SIG-M5 (cell line): Measurements from ENCODE around the gene SOAT2.
"Not testable (repeated sequence)": the region's sequence is repeated elsewhere in the genome, so short reads cannot be mapped to it uniquely, and the experiment has no call there.

ENCODE experiments used
- DNase-seq: peaks from one replicate; lab custom pipeline; 2025; lab: John Stamatoyannopoulos, UW

SOAT2 gene

GRCh38 chr12:53133722-53134121 lies 30.4 kb downstream of the SOAT2 start:
- DNase-seq: no peak

DNA sequence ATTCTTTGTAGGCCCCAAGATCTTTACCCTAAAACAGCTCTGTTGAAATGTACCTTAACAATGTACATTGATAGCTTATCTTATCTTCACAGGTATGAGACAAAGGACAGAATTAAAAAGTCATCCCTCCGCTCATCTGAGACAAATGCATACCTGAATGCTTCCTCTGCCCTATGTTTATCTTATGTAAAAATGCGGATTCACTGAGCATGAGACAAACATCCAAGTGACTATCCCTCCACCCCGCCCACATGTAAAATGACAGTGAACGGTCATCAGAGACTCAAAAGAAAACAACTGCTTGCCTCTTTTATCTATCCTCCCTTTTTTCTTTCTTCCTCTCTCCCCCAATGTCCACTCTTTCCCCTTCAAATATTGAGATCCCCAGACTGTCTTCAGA lies 40.1 kb downstream of the SOAT2 start:
- DNase-seq: no peak

GRCh38 chr12:53145383-53146260 lies 42.3 kb downstream of the SOAT2 start:
- DNase-seq: no peak

DNA sequence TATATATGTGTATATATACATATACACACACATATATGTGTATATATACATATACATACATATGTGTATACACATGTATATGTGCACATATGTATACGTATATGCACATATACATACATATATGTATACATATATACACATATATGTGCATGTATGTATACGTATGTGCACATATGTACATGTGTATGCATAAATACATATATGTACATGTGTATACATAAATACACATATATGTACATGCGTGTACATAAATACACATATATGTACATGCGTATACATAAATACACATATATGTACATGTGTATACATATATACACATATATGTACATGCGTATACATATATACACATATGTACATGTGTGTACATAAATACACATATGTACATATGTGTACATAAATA lies 43.9 kb downstream of the SOAT2 start:
- no peak for DNase-seq

DNA sequence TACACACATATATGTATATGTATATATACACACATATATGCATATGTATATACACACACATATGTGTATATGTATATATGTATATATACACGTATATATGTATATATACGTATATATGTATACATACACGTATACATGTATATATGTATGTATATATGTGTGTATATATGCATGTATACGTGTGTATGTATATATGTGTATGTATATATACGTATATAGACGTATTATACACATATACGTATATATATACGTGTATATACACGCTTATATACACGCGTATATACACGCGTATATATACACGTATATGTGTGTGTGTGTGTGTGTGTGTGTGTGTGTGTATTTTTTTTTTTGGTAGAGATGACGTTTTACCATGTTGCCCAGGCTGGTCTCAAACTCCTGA lies 44.4 kb downstream of the SOAT2 start:
- no peak for DNase-seq

- no peak for DNase-seq
Measured at GRCh38 chr12:53151039-53151438, 47.8 kb downstream of the SOAT2 start.

GRCh38 chr12:53152390-53152789 lies 49.1 kb downstream of the SOAT2 start:
- DNase-seq: no peak

- DNase-seq: peak; percentile 9
Measured at GRCh38 chr12:53159195-53159839, 56.0 kb downstream of the SOAT2 start.

DNA sequence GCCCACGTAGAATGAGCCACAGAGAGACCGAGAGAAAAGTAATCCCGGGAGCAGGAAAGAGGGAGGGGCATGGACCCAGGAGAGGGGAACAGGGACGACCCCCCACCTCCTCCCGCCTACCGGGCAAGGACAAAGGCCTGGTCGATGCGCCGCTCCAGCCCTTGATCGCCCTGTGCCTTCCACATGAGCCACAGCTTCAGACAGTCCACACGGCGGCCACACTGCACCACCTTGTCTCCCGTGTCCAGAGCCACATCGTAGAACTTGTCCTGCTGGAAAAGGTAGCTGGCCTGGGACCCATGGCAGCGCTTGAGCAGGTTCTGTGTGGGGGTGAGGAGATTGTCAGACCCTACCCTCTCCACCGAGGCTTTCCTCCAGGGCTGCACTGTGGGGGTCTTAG lies 56.7 kb downstream of the SOAT2 start:
- DNase-seq: no peak

GRCh38 chr12:53160673-53161072 lies 57.4 kb downstream of the SOAT2 start:
- no peak for DNase-seq

- no peak for DNase-seq
Measured at GRCh38 chr12:53161119-53161911, 58.0 kb downstream of the SOAT2 start.

- DNase-seq: not testable (repeated sequence)
Measured at GRCh38 chr12:53163008-53163407, 59.7 kb downstream of the SOAT2 start.

- no peak for DNase-seq
Measured at GRCh38 chr12:53166837-53167236, 63.6 kb downstream of the SOAT2 start.

DNA sequence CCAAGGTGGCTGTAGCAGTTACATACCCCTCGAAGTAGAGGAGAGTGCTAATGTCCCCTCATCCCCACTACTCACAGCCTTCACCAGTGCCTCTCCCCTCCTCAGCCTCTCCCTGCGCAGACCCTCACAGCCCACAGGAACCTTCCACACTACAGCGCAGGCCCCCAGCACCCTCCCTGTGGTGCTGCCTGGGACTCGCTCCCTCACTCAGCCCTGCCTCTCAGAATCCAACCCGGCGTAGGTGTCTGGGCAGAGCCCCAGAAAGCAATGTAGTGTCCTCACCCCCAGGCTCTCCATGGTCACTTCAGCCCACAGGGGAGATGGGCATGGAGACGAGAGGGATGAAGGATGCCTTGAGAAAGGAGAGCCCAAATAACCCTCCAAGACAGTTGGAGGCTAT lies 66.4 kb downstream of the SOAT2 start:
- no peak for DNase-seq

DNA sequence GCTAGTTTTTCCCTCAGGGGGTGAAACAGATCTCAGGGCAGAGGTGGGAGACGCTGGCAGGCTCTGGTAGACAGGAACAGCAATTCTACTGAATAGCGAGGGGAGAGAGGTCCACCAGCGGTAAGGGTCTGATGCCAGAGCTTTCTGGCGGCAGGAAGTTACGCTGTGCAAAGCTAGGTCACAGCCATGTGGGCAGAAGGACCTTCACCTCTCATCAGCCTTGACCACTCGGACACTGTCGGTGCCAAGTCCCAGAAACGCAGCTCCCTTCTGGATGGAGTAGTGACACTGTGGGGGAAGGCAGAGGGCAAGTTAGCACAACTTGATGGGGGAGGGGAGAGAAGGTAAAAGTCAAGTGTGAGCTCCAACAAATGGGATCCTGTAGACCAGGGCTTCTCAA lies 66.9 kb downstream of the SOAT2 start:
- DNase-seq: no peak

DNA sequence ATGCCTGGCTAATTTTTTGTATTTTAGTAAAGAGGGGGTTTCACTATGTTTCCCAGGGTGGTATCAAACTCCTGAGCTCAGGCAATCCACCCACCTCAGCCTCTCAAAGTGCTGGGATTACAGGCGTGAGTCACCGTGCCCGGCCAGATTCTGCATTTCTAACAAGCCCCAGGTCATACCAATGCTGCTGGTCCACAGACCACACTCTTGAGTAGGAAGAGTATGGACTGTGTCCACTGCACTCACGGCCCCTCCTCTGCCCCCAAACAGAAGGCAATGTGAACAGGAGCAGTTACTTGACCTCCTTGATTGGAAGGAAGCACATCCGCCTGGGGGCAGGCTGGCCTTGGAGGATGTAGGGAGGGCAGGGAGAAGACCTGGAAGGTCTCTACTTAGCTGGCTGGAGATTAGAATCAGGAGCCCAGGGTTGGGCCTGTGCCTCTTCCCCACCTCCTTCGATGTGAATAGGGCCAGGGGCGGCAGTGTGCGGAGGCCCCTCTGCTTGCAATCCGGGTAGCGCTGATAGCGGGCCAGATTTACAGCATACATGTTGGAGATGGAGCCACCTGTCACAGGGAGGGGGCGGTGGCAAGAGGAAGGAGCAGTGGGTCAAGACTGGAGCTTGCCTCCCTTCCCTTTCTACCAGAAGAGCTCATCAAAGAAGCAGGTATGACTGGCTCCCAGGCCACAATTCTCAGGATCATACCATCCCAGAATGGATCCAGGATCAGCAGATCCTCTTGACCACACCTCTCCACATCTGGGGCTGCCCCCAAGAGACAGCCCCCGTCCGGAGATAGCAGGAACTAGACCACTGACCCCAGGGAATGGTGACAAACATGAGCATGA lies 67.8 kb downstream of the SOAT2 start:
- DNase-seq: no peak

DNA sequence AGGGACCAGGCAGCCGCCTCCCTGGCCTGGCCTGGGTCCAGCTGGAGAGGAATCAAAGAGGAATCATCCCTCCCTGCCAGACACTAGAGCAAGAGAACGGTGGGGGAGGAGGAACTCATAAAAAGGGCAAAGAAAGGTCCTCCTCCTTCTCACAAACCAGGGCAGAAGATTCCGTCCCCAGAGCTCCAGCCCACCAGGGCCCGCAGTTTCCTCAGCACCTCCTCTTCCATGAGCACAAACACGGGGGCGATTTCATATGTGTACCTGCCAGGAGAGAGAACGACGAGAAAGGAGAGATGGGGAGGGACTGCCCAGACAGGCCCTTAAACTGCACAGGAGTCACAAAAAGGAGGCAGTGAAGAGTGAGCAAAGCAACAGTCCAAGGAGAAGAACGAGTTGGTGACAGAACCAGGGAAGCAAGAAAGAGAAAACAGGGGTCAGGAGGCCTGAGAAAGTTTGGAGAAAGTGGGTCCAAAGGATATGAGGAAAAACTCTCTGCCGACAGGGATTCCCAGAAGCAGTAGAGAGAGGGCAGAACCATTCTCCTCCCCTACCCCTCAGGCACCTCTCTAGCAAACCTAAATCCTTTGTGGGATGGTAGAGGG lies 68.5 kb downstream of the SOAT2 start:
- DNase-seq: no peak

DNA sequence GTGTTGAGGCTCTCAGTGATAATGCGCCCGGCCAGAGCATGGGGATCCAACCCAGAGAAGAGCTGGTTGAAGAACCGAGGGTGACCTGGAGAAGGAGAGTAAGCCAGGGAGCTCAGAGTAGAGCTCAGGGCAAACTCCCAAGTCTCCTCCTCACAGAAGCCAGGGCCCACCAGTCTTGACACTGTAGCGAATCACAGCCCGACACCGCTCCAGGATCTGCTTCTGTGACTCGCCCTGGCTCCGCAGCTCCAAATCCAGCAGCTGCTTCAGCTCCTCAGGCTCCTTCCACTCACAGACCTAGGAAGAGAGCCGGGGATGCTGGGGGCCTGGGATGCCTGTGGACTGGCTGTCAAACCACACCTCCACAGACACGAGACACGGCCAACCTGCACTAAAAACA lies 69.1 kb downstream of the SOAT2 start:
- no peak for DNase-seq

GRCh38 chr12:53173085-53173715 lies 69.9 kb downstream of the SOAT2 start:
- DNase-seq: no peak
